Measurements from ENCODE around the gene WTAP. TPM values are rescaled to one million over a fixed set of nuclear protein-coding genes. Genes with fewer than 3 reads are reported as not detected.

Gene WTAP
- total and polyA plus RNA-seq, 2 experiments from 2014 or later, result 108 to 121 TPM

- DNase-seq (ENCODE audit: low spot score) (no peak), ATAC-seq (no peak)
- H3F3A ChIP-seq (replicated peaks; ENCODE audit: low read depth), result no peaks in the 10 kb centered on the region
- no peaks in the 10 kb centered on the region for H3K9me3 Mint-ChIP-seq
- peaks cover 39% of the 10 kb centered on the region for H4K20me1 ChIP-seq (replicated peaks; ENCODE audit: insufficient read depth)
- no peaks in the 10 kb centered on the region for H3K27me3 ChIP-seq (ENCODE audit: insufficient read depth)
- H3K36me3 ChIP-seq (ENCODE audit: insufficient read depth), result peaks cover 93% of the 10 kb centered on the region
- no peaks in the 10 kb centered on the region for H3K27me3 Mint-ChIP-seq (ENCODE audit: insufficient read depth, low read depth, poor library complexity)
- peaks cover 95% of the 10 kb centered on the region for H3K36me3 Mint-ChIP-seq (ENCODE audit: low read depth)
- no peak overlapping the region for H3K27ac Mint-ChIP-seq
- no peak overlapping the region for H3K4me3 Mint-ChIP-seq
- H3K27ac ChIP-seq (ENCODE audit: low read depth), result no peak overlapping the region
- H3K4me3 ChIP-seq, result no peak overlapping the region
- H3K79me2 ChIP-seq (replicated peaks; ENCODE audit: insufficient read depth), result peaks cover 69% of the 10 kb centered on the region
- no peak for TF ChIP-seq EZH2phosphoT487 (IDR thresholded peaks at IDR 0.05; ENCODE audit: unreplicated experiment)
- TF ChIP-seq, protein P1, sequence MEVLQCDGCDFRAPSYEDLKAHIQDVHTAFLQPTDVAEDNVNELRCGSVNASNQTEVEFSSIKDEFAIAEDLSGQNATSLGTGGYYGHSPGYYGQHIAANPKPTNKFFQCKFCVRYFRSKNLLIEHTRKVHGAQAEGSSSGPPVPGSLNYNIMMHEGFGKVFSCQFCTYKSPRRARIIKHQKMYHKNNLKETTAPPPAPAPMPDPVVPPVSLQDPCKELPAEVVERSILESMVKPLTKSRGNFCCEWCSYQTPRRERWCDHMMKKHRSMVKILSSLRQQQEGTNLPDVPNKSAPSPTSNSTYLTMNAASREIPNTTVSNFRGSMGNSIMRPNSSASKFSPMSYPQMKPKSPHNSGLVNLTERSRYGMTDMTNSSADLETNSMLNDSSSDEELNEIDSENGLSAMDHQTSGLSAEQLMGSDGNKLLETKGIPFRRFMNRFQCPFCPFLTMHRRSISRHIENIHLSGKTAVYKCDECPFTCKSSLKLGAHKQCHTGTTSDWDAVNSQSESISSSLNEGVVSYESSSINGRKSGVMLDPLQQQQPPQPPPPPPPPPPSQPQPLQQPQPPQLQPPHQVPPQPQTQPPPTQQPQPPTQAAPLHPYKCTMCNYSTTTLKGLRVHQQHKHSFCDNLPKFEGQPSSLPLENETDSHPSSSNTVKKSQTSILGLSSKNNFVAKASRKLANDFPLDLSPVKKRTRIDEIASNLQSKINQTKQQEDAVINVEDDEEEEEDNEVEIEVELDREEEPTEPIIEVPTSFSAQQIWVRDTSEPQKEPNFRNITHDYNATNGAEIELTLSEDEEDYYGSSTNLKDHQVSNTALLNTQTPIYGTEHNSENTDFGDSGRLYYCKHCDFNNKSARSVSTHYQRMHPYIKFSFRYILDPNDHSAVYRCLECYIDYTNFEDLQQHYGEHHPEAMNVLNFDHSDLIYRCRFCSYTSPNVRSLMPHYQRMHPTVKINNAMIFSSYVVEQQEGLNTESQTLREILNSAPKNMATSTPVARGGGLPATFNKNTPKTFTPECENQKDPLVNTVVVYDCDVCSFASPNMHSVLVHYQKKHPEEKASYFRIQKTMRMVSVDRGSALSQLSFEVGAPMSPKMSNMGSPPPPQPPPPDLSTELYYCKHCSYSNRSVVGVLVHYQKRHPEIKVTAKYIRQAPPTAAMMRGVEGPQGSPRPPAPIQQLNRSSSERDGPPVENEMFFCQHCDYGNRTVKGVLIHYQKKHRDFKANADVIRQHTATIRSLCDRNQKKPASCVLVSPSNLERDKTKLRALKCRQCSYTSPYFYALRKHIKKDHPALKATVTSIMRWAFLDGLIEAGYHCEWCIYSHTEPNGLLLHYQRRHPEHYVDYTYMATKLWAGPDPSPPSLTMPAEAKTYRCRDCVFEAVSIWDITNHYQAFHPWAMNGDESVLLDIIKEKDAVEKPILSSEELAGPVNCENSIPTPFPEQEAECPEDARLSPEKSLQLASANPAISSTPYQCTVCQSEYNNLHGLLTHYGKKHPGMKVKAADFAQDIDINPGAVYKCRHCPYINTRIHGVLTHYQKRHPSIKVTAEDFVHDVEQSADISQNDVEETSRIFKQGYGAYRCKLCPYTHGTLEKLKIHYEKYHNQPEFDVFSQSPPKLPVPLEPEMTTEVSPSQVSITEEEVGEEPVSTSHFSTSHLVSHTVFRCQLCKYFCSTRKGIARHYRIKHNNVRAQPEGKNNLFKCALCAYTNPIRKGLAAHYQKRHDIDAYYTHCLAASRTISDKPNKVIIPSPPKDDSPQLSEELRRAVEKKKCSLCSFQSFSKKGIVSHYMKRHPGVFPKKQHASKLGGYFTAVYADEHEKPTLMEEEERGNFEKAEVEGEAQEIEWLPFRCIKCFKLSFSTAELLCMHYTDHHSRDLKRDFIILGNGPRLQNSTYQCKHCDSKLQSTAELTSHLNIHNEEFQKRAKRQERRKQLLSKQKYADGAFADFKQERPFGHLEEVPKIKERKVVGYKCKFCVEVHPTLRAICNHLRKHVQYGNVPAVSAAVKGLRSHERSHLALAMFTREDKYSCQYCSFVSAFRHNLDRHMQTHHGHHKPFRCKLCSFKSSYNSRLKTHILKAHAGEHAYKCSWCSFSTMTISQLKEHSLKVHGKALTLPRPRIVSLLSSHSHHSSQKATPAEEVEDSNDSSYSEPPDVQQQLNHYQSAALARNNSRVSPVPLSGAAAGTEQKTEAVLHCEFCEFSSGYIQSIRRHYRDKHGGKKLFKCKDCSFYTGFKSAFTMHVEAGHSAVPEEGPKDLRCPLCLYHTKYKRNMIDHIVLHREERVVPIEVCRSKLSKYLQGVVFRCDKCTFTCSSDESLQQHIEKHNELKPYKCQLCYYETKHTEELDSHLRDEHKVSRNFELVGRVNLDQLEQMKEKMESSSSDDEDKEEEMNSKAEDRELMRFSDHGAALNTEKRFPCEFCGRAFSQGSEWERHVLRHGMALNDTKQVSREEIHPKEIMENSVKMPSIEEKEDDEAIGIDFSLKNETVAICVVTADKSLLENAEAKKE (CRISPR knock-in tag; IDR thresholded peaks at IDR 0.05), result no peak
- no peaks in the 10 kb centered on the region for H3K4me1 Mint-ChIP-seq
- H3K4me1 ChIP-seq (ENCODE audit: insufficient read depth), result no peaks in the 10 kb centered on the region
- no peak overlapping the region for H3K4me2 ChIP-seq
- no peaks in the 10 kb centered on the region for H3K9me2 ChIP-seq (ENCODE audit: insufficient read depth)
- no peak overlapping the region for H2AFZ ChIP-seq
Measured at GRCh38 chr6:159745081-159745480, 17.8 kb downstream of the WTAP start.

GRCh38 chr6:159746759-159747158, 19.5 kb downstream of the WTAP start:
- Mint-ChIP-seq H3K9me3 (no peaks in the 10 kb centered on the region), H3K36me3 (ENCODE audit: low read depth) (peaks cover 93% of the 10 kb centered on the region), H3K4me1 (no peaks in the 10 kb centered on the region), H3K4me3 (no peak overlapping the region), H3K27ac (no peak overlapping the region), H3K27me3 (ENCODE audit: insufficient read depth, low read depth, poor library complexity) (no peaks in the 10 kb centered on the region)
- H3K9me2 ChIP-seq (ENCODE audit: insufficient read depth), result no peaks in the 10 kb centered on the region
- no peak for DNase-seq (ENCODE audit: low spot score)
- H3K27ac ChIP-seq (ENCODE audit: low read depth), result no peak overlapping the region
- no peak for ATAC-seq
- no peak overlapping the region for H3K4me3 ChIP-seq
- H3F3A ChIP-seq (replicated peaks; ENCODE audit: low read depth), result 0 out of 2 replicates have a peak, but pooled peaks cover 2% of the 10 kb centered on the region
- no peak overlapping the region for H2AFZ ChIP-seq
- peaks cover 90% of the 10 kb centered on the region for H3K36me3 ChIP-seq (ENCODE audit: insufficient read depth)
- no peak overlapping the region for H3K4me2 ChIP-seq
- H4K20me1 ChIP-seq (replicated peaks; ENCODE audit: insufficient read depth), result peaks cover 39% of the 10 kb centered on the region
- peaks cover 60% of the 10 kb centered on the region for H3K79me2 ChIP-seq (replicated peaks; ENCODE audit: insufficient read depth)
- H3K4me1 ChIP-seq (ENCODE audit: insufficient read depth), result no peaks in the 10 kb centered on the region
- H3K27me3 ChIP-seq (ENCODE audit: insufficient read depth), result no peaks in the 10 kb centered on the region
- TF ChIP-seq, protein P2, sequence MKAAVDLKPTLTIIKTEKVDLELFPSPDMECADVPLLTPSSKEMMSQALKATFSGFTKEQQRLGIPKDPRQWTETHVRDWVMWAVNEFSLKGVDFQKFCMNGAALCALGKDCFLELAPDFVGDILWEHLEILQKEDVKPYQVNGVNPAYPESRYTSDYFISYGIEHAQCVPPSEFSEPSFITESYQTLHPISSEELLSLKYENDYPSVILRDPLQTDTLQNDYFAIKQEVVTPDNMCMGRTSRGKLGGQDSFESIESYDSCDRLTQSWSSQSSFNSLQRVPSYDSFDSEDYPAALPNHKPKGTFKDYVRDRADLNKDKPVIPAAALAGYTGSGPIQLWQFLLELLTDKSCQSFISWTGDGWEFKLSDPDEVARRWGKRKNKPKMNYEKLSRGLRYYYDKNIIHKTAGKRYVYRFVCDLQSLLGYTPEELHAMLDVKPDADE (IDR thresholded peaks at IDR 0.05), result no peak
- TF ChIP-seq, protein P1 (CRISPR knock-in tag; IDR thresholded peaks at IDR 0.05), result no peak

All from GM23338 (cell line).